HepG2 (cell line): ENCODE measurements around the gene SPTBN4. TPM values are rescaled to one million over a fixed set of nuclear protein-coding genes. Genes with fewer than 3 reads are reported as not detected.

Experiments
- ATF6 ChIP-seq: sonication (generic); formaldehyde crosslinking; conservative IDR thresholded peaks from 2 replicates; pipeline ENCODE4 v1.4.0; 2020; ENCODE audit warnings: missing genetic modification reagents
- CBFB ChIP-seq: sonication (generic); formaldehyde crosslinking; IDR thresholded peaks from 2 replicates; pipeline ENCODE4 v1.4.0; 2020; ENCODE audit warnings: missing genetic modification reagents
- CHD2 ChIP-seq: IDR thresholded peaks from 2 replicates; pipeline ENCODE4 v1.6.1; 2011; ENCODE audit warnings: low read depth, low read length, improper control_type of control experiment
- CHD4 ChIP-seq: fragments of 200-600 bp; sonication (generic); IDR thresholded peaks from 2 replicates; pipeline ENCODE4 v1.7.0; 2017; ENCODE audit warnings: mild to moderate bottlenecking, low read length, borderline replicate concordance
- GTF2F1 ChIP-seq: fragments of 150-350 bp; IDR thresholded peaks from 2 replicates; pipeline ENCODE4 v1.6.1; 2014; ENCODE audit warnings: low read length
- HDAC6 ChIP-seq: fragments of 200-600 bp; sonication (generic); IDR thresholded peaks from 2 replicates; pipeline ENCODE4 v1.7.0; 2017; ENCODE audit warnings: mild to moderate bottlenecking, antibody characterized with exemption, low read length, low read depth
- JUND ChIP-seq: sonication (generic); formaldehyde crosslinking; IDR thresholded peaks from 2 replicates; pipeline ENCODE4 v1.8.0; 2022; ENCODE audit warnings: mild to moderate bottlenecking, missing genetic modification reagents
- MTERF4 ChIP-seq: sonication (generic); formaldehyde crosslinking; IDR thresholded peaks from 2 replicates; pipeline ENCODE4 v1.8.0; 2023; ENCODE audit warnings: mild to moderate bottlenecking, missing genetic modification reagents
- MXI1 ChIP-seq: IDR thresholded peaks from 3 replicates; pipeline ENCODE4 v1.6.1; 2012; ENCODE audit warnings: low read depth, low read length, inconsistent platforms, borderline replicate concordance
- NONO ChIP-seq, 2 experiments: fragments of 450-650 bp in 1 of 2; sonication (generic) in 1 of 2; formaldehyde crosslinking in 1 of 2; IDR thresholded peaks in 1 of 2; conservative IDR thresholded peaks in 1 of 2; 2 replicates each; pipeline versions ENCODE4 v1.6.1 to v1.8.0; 2017 to 2022; ENCODE audit warnings: mild to moderate bottlenecking in 1 of 2, missing genetic modification reagents in 1 of 2, moderate library complexity in 1 of 2
- NR2F6 ChIP-seq, 2 experiments: IDR thresholded peaks; 2 replicates each; pipeline ENCODE4 v1.6.1; 2016; ENCODE audit warnings: antibody characterized with exemption in 1 of 2, mild to moderate bottlenecking in 1 of 2
- PAWR ChIP-seq: sonication (generic); formaldehyde crosslinking; IDR thresholded peaks from 2 replicates; pipeline ENCODE4 v1.4.0; 2020; ENCODE audit warnings: missing genetic modification reagents, mild to moderate bottlenecking, borderline replicate concordance
- PHF20 ChIP-seq: sonication (generic); formaldehyde crosslinking; IDR thresholded peaks from 2 replicates; pipeline ENCODE4 v1.5.0; 2020; ENCODE audit warnings: mild to moderate bottlenecking, missing genetic modification reagents
- PHF8 ChIP-seq: sonication (generic); formaldehyde crosslinking; IDR thresholded peaks from 2 replicates; pipeline ENCODE4 v1.5.0; 2020; ENCODE audit warnings: missing genetic modification reagents
- STAT5B ChIP-seq: sonication (generic); formaldehyde crosslinking; IDR thresholded peaks from 2 replicates; pipeline ENCODE4 v1.4.0; 2020; ENCODE audit warnings: missing genetic modification reagents
- TBP ChIP-seq: sonication (generic); formaldehyde crosslinking; IDR thresholded peaks from 2 replicates; pipeline ENCODE4 v1.5.0; 2020; ENCODE audit warnings: missing genetic modification reagents
- TMF1 ChIP-seq: sonication (generic); formaldehyde crosslinking; IDR thresholded peaks from 2 replicates; pipeline ENCODE4 v1.8.1; 2022; ENCODE audit warnings: low read depth, missing genetic modification reagents
- TSC22D2 ChIP-seq: sonication (generic); formaldehyde crosslinking; IDR thresholded peaks from 2 replicates; pipeline ENCODE4 v1.5.1; 2020; ENCODE audit warnings: missing genetic modification reagents, mild to moderate bottlenecking, borderline replicate concordance
- YEATS2 ChIP-seq: sonication (generic); formaldehyde crosslinking; IDR thresholded peaks from 2 replicates; pipeline ENCODE4 v1.4.0; 2020; ENCODE audit warnings: missing genetic modification reagents, borderline replicate concordance
- ZC3H4 ChIP-seq: sonication (generic); formaldehyde crosslinking; IDR thresholded peaks from 2 replicates; pipeline ENCODE4 v1.4.0; 2020; ENCODE audit warnings: missing genetic modification reagents, borderline replicate concordance
- ZEB1 ChIP-seq: IDR thresholded peaks from 2 replicates; pipeline ENCODE4 v1.6.1; 2012; ENCODE audit warnings: mild to moderate bottlenecking, low read depth, inconsistent platforms; ENCODE audit not compliant: insufficient replicate concordance
- ZFP41 ChIP-seq: sonication (generic); formaldehyde crosslinking; IDR thresholded peaks from 2 replicates; pipeline ENCODE4 v1.4.0; 2020; ENCODE audit warnings: mild to moderate bottlenecking, missing genetic modification reagents, borderline replicate concordance
- ZKSCAN5 ChIP-seq: sonication (generic); formaldehyde crosslinking; IDR thresholded peaks from 2 replicates; pipeline ENCODE4 v1.5.1; 2020; ENCODE audit warnings: mild to moderate bottlenecking, missing genetic modification reagents
- ZNF17 ChIP-seq: sonication (generic); formaldehyde crosslinking; IDR thresholded peaks from 2 replicates; pipeline ENCODE4 v1.5.0; 2020; ENCODE audit warnings: mild to moderate bottlenecking, missing genetic modification reagents
- ZNF333 ChIP-seq: sonication (generic); formaldehyde crosslinking; IDR thresholded peaks from 2 replicates; pipeline ENCODE4 v1.4.0; 2020; ENCODE audit warnings: mild to moderate bottlenecking, missing genetic modification reagents, borderline replicate concordance
- ZNF580 ChIP-seq: IDR thresholded peaks from 2 replicates; pipeline ENCODE4 v1.6.1; 2016; ENCODE audit warnings: low read depth, borderline replicate concordance
- ZNF660 ChIP-seq: sonication (generic); formaldehyde crosslinking; IDR thresholded peaks from 2 replicates; pipeline ENCODE4 v1.5.1; 2020; ENCODE audit warnings: mild to moderate bottlenecking, low read depth, missing genetic modification reagents, borderline replicate concordance
- ZNF720 ChIP-seq: sonication (generic); formaldehyde crosslinking; IDR thresholded peaks from 2 replicates; pipeline ENCODE4 v1.4.0; 2020; ENCODE audit warnings: missing genetic modification reagents
- ZNF784 ChIP-seq: sonication (generic); formaldehyde crosslinking; IDR thresholded peaks from 2 replicates; pipeline ENCODE4 v1.5.1; 2020; ENCODE audit warnings: missing genetic modification reagents, mild to moderate bottlenecking, borderline replicate concordance
- polyA plus RNA-seq, 8 experiments: library from polyadenylated mRNA; depleted of rRNA in 3 of 8; stranded (reverse) in 7 of 8; unstranded in 1 of 8; fragments of >200 nt; fragmentation: Illumina TruSeq in 4 of 8; extraction: Trizol in 4 of 8; gene quantifications; 2 replicates each; pipeline versions ENCODE4 v1.2.1 to v1.2.3, GENCODE V29; 2011 to 2016; ENCODE audit warnings: low read depth in 4 of 8, missing spikeins in 1 of 8, mixed read lengths in 1 of 8; ENCODE audit not compliant: insufficient read depth in 1 of 8
- total RNA-seq, 5 experiments: library from RNA; depleted of rRNA; stranded (reverse); fragments of >200 nt; fragmentation: Illumina TruSeq; extraction: Trizol; gene quantifications; 2 replicates each; pipeline ENCODE4 v1.2.3, GENCODE V29; 2016; ENCODE audit warnings: low read depth in 1 of 5

Gene SPTBN4
- total and polyA plus RNA-seq, 2 of the 13 experiments (the other 11 are each of a cell fraction or from before 2014, with no cell fraction given), result 0.11 TPM

- TF ChIP-seq ZC3H4 (CRISPR knock-in tag), result no peak
- no peak for TF ChIP-seq ZNF784
- TF ChIP-seq CHD2, result no peak
- no peak for TF ChIP-seq ZNF17 (CRISPR knock-in tag)
- TF ChIP-seq TBP (CRISPR knock-in tag), result no peak
- TF ChIP-seq NR2F6 (IDR thresholded peaks at IDR 0.05), result no peak
- TF ChIP-seq NR2F6 (CRISPR knock-in tag; IDR thresholded peaks at IDR 0.05), result no peak
- TF ChIP-seq HDAC6, result no peak
- TF ChIP-seq CHD4, result 0 out of 2 replicates have a peak, but pooled peaks have one; percentile 45
- no peak for TF ChIP-seq CBFB (CRISPR knock-in tag)
- TF ChIP-seq MTERF4 (CRISPR knock-in tag), result no peak
- TF ChIP-seq ZNF333 (CRISPR knock-in tag), result no peak
- TF ChIP-seq TMF1 (CRISPR knock-in tag), result no peak
- no peak for TF ChIP-seq GTF2F1
- TF ChIP-seq PHF20 (CRISPR knock-in tag), result 0 out of 2 replicates have a peak, but pooled peaks have one; percentile 42
- no peak for TF ChIP-seq NONO (IDR thresholded peaks at IDR 0.05)
- no peak; the same call in 1 of the 2 replicates for TF ChIP-seq NONO (CRISPR knock-in tag; conservative IDR thresholded peaks at IDR 0.05)
- no peak for TF ChIP-seq JUND
- TF ChIP-seq STAT5B, result no peak
- no peak for TF ChIP-seq PAWR (CRISPR knock-in tag)
- no peak for TF ChIP-seq ZFP41
- TF ChIP-seq ZNF580 (CRISPR knock-in tag), result no peak
- TF ChIP-seq ZKSCAN5 (CRISPR knock-in tag), result no peak
- TF ChIP-seq YEATS2 (CRISPR knock-in tag), result peak; percentile 6; the same call in 1 of the 2 replicates
- no peak for TF ChIP-seq ZNF720 (CRISPR knock-in tag)
- TF ChIP-seq TSC22D2, result no peak
- TF ChIP-seq ZNF660 (CRISPR knock-in tag), result no peak
- no peak for TF ChIP-seq ZEB1
- no peak for TF ChIP-seq MXI1
- no peak for TF ChIP-seq PHF8 (CRISPR knock-in tag)
- 0 out of 2 replicates have a peak, but pooled peaks have one; percentile 8 for TF ChIP-seq ATF6 (CRISPR knock-in tag)
Measured at GRCh38 chr19:40444825-40445312, 21.9 kb upstream of the SPTBN4 start (continued).
